Heart right ventricle (tissue), 16 donors: ENCODE measurements around the gene GGCT. TPM values are rescaled to one million over a fixed set of nuclear protein-coding genes. Genes with fewer than 3 reads are reported as not detected.

Source experiments
- ATAC-seq, 8 donors: fragments of 200-7000 bp; cut with Tn5 transposase; one replicate each; pipeline ENCODE4 v1.9.1; 2020; ENCODE audit warnings: mild to moderate bottlenecking in 8 of 8, moderate library complexity in 8 of 8, moderate number of reproducible peaks in 1 of 8
- DNase-seq, 2 donors: peaks; one replicate each; pipeline ENCODE4 v3.0.0-alpha.2; 2020
- H3K27ac ChIP-seq, 10 donors: fragments of 200-600 bp; sonication (generic) in 2 of 10; one replicate each; pipeline versions ENCODE4 v1.5.0 to v1.8.0; 2020 to 2022; ENCODE audit warnings: mild to moderate bottlenecking in 3 of 10
- H3K27me3 ChIP-seq, 7 donors: fragments of 200-600 bp; one replicate each; pipeline ENCODE4 v1.8.0; 2021 to 2022; ENCODE audit warnings: mild to moderate bottlenecking in 2 of 7
- H3K36me3 ChIP-seq, 9 donors: fragments of 200-600 bp; sonication (generic) in 1 of 9; one replicate each; pipeline versions ENCODE4 v1.5.0 to v1.8.0; 2020 to 2022; ENCODE audit warnings: mild to moderate bottlenecking in 2 of 9
- H3K4me1 ChIP-seq, 9 donors: fragments of 200-600 bp; sonication (generic) in 1 of 9; one replicate each; pipeline versions ENCODE4 v1.5.0 to v1.8.0; 2020 to 2022; ENCODE audit warnings: mild to moderate bottlenecking in 4 of 9
- H3K4me3 ChIP-seq, 10 donors: fragments of 200-600 bp; sonication (generic) in 2 of 10; one replicate each; pipeline versions ENCODE4 v1.5.0 to v1.8.0; 2020 to 2022; ENCODE audit warnings: mild to moderate bottlenecking in 7 of 10, moderate library complexity in 2 of 10
- H3K9me3 ChIP-seq, 11 donors: fragments of 200-600 bp in 10 of 11; sonication (generic) in 2 of 11; one replicate each; pipeline versions ENCODE4 v1.5.0 to v1.8.0; 2013 to 2022; ENCODE audit warnings: mild to moderate bottlenecking in 2 of 11, control low read depth in 1 of 11, moderate library complexity in 1 of 11
- CTCF ChIP-seq, 9 donors: fragments of 200-600 bp; sonication (generic) in 2 of 9; IDR thresholded peaks; one replicate each; pipeline versions ENCODE4 v1.5.0 to v1.8.0; 2021 to 2022; ENCODE audit warnings: antibody characterized with exemption in 9 of 9, mild to moderate bottlenecking in 5 of 9, moderate library complexity in 1 of 9
- WGBS, 2 donors: extraction: QIAGEN DNeasy Blood & Tissue Kit; methylation state at CpG; one replicate each; pipeline ENCODE4 v1.1.7; 2013; ENCODE audit warnings: inconsistent platforms in 1 of 2; 5-methylcytosine and 5-hydroxymethylcytosine counted together
- intact Hi-C, 10 donors: fragments of 100-400 bp; cut with DNase I; formaldehyde crosslinking; loops; one replicate each; pipeline versions ENCODE4 v1.11.1 to v1.14.2; 2022
- polyA plus RNA-seq, 2 donors: library from polyadenylated mRNA; stranded (reverse); fragments of 200-250 nt; gene quantifications; one replicate each; pipeline ENCODE4 v1.2.3, GENCODE V29; 2013
- total RNA-seq, 10 donors: library from RNA; stranded (reverse); fragmentation: NEBNext Ultra II Directional in 3 of 10; extraction: Animal tissue kit (Norgen Biotek cat#: 25700) in 3 of 10; gene quantifications; one replicate each; pipeline versions ENCODE4 v1.2.1 to v1.2.4, GENCODE V29; 2021 to 2023
- donor health status: Arrhythmogenic right ventricular cardiomyopathy.
- donor health status: ischemic (EF 13 %, LVEDD 7.1; RV severe dilation, severe dysfunction).
- donor health status: healthy with polysubstance abuse.
- donor health status: DM: no; HTN: yes; CAD: no.
- donor health status: DM: no; HTN: no; CAD: no.
- donor health status: ischemic (EF 25% LVEDD 6.9; RV normal size, moderate dysfunction).
- donor health status: ischemic (EF 25% LVEDD 5.7; RV mildly dilated, moderate dysfunction).
- donor health status: healthy.
- donor health status: DM: yes; HTN: yes; CAD: no.
- donor health status: Ischemic cardiomyopathy.
- donor health status: ischemic (EF 35%, LVEDD 5.7; RV mildly dilated, moderate dysfunction).
- donor health status: nonischemic (EF 11% LVEDD 7.7; RV severe dilation, severe dysfunction).
- donor health status: DM: yes; HTN: yes; CAD: no.
- donor health status: PGD.
- donor health status: ischemic (EF 29% LVEDD 5.4; RV normal size, mild dysfunction).
- donor health status: nonischemic (EF 23%, LVEDD 6.1; RV moderate dilation, normal function).

Gene GGCT
- total and polyA plus RNA-seq, 12 donors, result 13.8 to 54.2 (median 18.7) TPM

GRCh38 chr7:30503274-30504212 is 1.1 kb downstream of the GGCT start:
- Histone ChIP-seq H3K36me3 (peaks cover 0 to 20% (median 0%) of the 10 kb centered on the region in 9 donors), H3K9me3 (no peaks in the 10 kb centered on the region), H3K4me3 (peak overlapping the region; percentile 81 to 98 (median 89)), H3K27ac (peak overlapping the region in 4 of 10 donors; percentile 91 to 95 (median 92)), H3K4me1 (peaks cover 0 to 31% (median 17%) of the 10 kb centered on the region in 9 donors), H3K27me3 (no peaks in the 10 kb centered on the region)
- ATAC-seq, result no peak
- no peak for DNase-seq
- WGBS, 2 donors, result 51 to 53% methylated on average over 15 of the region's 15 CpGs
- intact Hi-C loops, result loop anchor here in 3 of 10 donors (2.0 kb wide), 1 partner anchor 25 kb away; the partner anchor contains the start of gene NOD1 (in 3 of the 3)
- no peak for TF ChIP-seq CTCF (IDR thresholded peaks at IDR 0.05)

- no peak for TF ChIP-seq CTCF (IDR thresholded peaks at IDR 0.05)
- DNase-seq (no peak), ATAC-seq (no peak)
- Histone ChIP-seq H3K4me3 (no peak overlapping the region), H3K27ac (no peak overlapping the region), H3K27me3 (no peaks in the 10 kb centered on the region), H3K36me3 (peaks cover 0 to 29% (median 3%) of the 10 kb centered on the region in 9 donors), H3K9me3 (no peaks in the 10 kb centered on the region), H3K4me1 (peaks cover 0 to 31% (median 17%) of the 10 kb centered on the region in 9 donors)
- intact Hi-C loops, result no loop called here
- WGBS, 2 donors, result 94% methylated on average over 2 of the region's 2 CpGs
Measured at GRCh38 chr7:30502470-30503251, 2.0 kb downstream of the GGCT start.

GRCh38 chr7:30501264-30501663 is 3.4 kb downstream of the GGCT start:
- no peak overlapping the region for H3K4me3 ChIP-seq
- no peak for TF ChIP-seq CTCF (IDR thresholded peaks at IDR 0.05)
- H3K36me3 ChIP-seq, result peaks cover 0 to 43% (median 11%) of the 10 kb centered on the region in 9 donors
- H3K4me1 ChIP-seq, result peaks cover 0 to 31% (median 17%) of the 10 kb centered on the region in 9 donors
- no peaks in the 10 kb centered on the region for H3K9me3 ChIP-seq
- no peak for DNase-seq
- 95 to 97% methylated on average over 5 of the region's 5 CpGs for whole genome bisulfite sequencing, 2 donors
- ATAC-seq, result no peak
- no peaks in the 10 kb centered on the region for H3K27me3 ChIP-seq
- H3K27ac ChIP-seq, result no peak overlapping the region
- intact Hi-C loops, result no loop called here

GRCh38 chr7:30493228-30493627 is 11.4 kb downstream of the GGCT start:
- ATAC-seq (no peak), DNase-seq (no peak)
- Histone ChIP-seq H3K27me3 (no peaks in the 10 kb centered on the region), H3K9me3 (peaks cover 0 to 24% (median 11%) of the 10 kb centered on the region in 11 donors), H3K27ac (no peak overlapping the region), H3K4me1 (no peaks in the 10 kb centered on the region), H3K36me3 (peaks cover 0 to 30% (median 12%) of the 10 kb centered on the region in 9 donors), H3K4me3 (no peak overlapping the region)
- intact Hi-C loops, result no loop called here
- no peak for TF ChIP-seq CTCF (IDR thresholded peaks at IDR 0.05)
